ENCODE results near the gene TUT4. TPM values are rescaled to one million over a fixed set of nuclear protein-coding genes. Genes with fewer than 3 reads are reported as not detected.

Gene TUT4
- total and polyA plus RNA-seq, 2 experiments from 2014 or later, result 69.9 to 116 TPM

GRCh38 chr1:52444463-52444862 lies 108.4 kb downstream of the TUT4 start:
- TF ChIP-seq POLR2AphosphoS5 (IDR thresholded peaks at IDR 0.05; ENCODE audit: low read depth), result no peak
- TF ChIP-seq ZNF114 (CRISPR knock-in tag; IDR thresholded peaks at IDR 0.05), result no peak
- TF ChIP-seq NANOG (IDR thresholded peaks at IDR 0.05; ENCODE audit: borderline replicate concordance), result no peak
- no peak for TF ChIP-seq EZH2phosphoT487 (IDR thresholded peaks at IDR 0.05; ENCODE audit: unreplicated experiment)
- no peak for TF ChIP-seq CTCF (conservative IDR thresholded peaks at IDR 0.05; ENCODE audit: low read depth in 2 of 2)
- TF ChIP-seq JUNB (IDR thresholded peaks at IDR 0.05; ENCODE audit: unreplicated experiment), result no peak
- TF ChIP-seq CREB1 (CRISPR knock-in tag; IDR thresholded peaks at IDR 0.05; ENCODE audit: low read depth), result no peak
- TF ChIP-seq REST (IDR thresholded peaks at IDR 0.05; ENCODE audit: unreplicated experiment), result no peak
- Histone ChIP-seq H3K36me3 (ENCODE audit: insufficient read depth) (peaks cover 12% of the 10 kb centered on the region; the same call in 1 of the 2 replicates), H3K27ac (ENCODE audit: low read depth) (peak overlapping the region; percentile 63; the same call in 1 of the 2 replicates), H3F3A (replicated peaks; ENCODE audit: low read depth) (no peaks in the 10 kb centered on the region), H3K4me1 (ENCODE audit: insufficient read depth) (no peaks in the 10 kb centered on the region), H3K4me2 (no peak overlapping the region), H4K20me1 (replicated peaks; ENCODE audit: insufficient read depth) (no peaks in the 10 kb centered on the region), H2AFZ (no peak overlapping the region), H3K27me3 (ENCODE audit: insufficient read depth) (no peaks in the 10 kb centered on the region), H3K79me2 (replicated peaks; ENCODE audit: insufficient read depth) (no peaks in the 10 kb centered on the region), H3K4me3 (no peak overlapping the region), H3K9me2 (ENCODE audit: insufficient read depth) (no peaks in the 10 kb centered on the region)
- peaks cover 2% of the 10 kb centered on the region for H3K27me3 Mint-ChIP-seq (ENCODE audit: insufficient read depth, low read depth, poor library complexity)
- H3K36me3 Mint-ChIP-seq (ENCODE audit: low read depth), result peaks cover 19% of the 10 kb centered on the region; the same call in 2 of the 3 replicates
- no peak overlapping the region for H3K4me3 Mint-ChIP-seq
- no peaks in the 10 kb centered on the region for H3K4me1 Mint-ChIP-seq
- ATAC-seq (no peak), DNase-seq (ENCODE audit: low spot score) (no peak)
- no peaks in the 10 kb centered on the region for H3K9me3 Mint-ChIP-seq
- no peak overlapping the region for H3K27ac Mint-ChIP-seq

GRCh38 chr1:52439976-52440375 lies 112.9 kb downstream of the TUT4 start:
- Histone ChIP-seq H3F3A (replicated peaks; ENCODE audit: low read depth) (no peaks in the 10 kb centered on the region), H3K4me3 (no peak overlapping the region), H4K20me1 (replicated peaks; ENCODE audit: insufficient read depth) (no peaks in the 10 kb centered on the region), H3K79me2 (replicated peaks; ENCODE audit: insufficient read depth) (no peaks in the 10 kb centered on the region), H3K27ac (ENCODE audit: low read depth) (no peak overlapping the region), H3K9me2 (ENCODE audit: insufficient read depth) (no peaks in the 10 kb centered on the region), H3K36me3 (ENCODE audit: insufficient read depth) (peaks cover 11% of the 10 kb centered on the region; the same call in 1 of the 2 replicates), H3K27me3 (ENCODE audit: insufficient read depth) (no peaks in the 10 kb centered on the region), H3K4me1 (ENCODE audit: insufficient read depth) (peaks cover 9% of the 10 kb centered on the region), H2AFZ (no peak overlapping the region), H3K4me2 (no peak overlapping the region)
- H3K27ac Mint-ChIP-seq, result no peak overlapping the region
- H3K4me1 Mint-ChIP-seq, result peaks cover 12% of the 10 kb centered on the region; the same call in 2 of the 3 replicates
- peaks cover 29% of the 10 kb centered on the region for H3K36me3 Mint-ChIP-seq (ENCODE audit: low read depth)
- H3K4me3 Mint-ChIP-seq, result no peak overlapping the region
- ATAC-seq, result no peak
- peaks cover 4% of the 10 kb centered on the region for H3K27me3 Mint-ChIP-seq (ENCODE audit: insufficient read depth, low read depth, poor library complexity)
- DNase-seq (ENCODE audit: low spot score), result no peak
- no peaks in the 10 kb centered on the region for H3K9me3 Mint-ChIP-seq
- TF ChIP-seq STAT1 (IDR thresholded peaks at IDR 0.05; ENCODE audit: unreplicated experiment) (no peak), CTCF (conservative IDR thresholded peaks at IDR 0.05; ENCODE audit: low read depth in 2 of 2) (no peak), CREB1 (CRISPR knock-in tag; IDR thresholded peaks at IDR 0.05; ENCODE audit: low read depth) (no peak), POLR2AphosphoS5 (IDR thresholded peaks at IDR 0.05; ENCODE audit: low read depth) (no peak), REST (IDR thresholded peaks at IDR 0.05; ENCODE audit: unreplicated experiment) (no peak), ZNF331 (CRISPR knock-in tag; IDR thresholded peaks at IDR 0.05; ENCODE audit: low read depth) (no peak)

Data from GM23338 (cell line).